Activated naive CD8-positive, alpha-beta T cell treated with anti-CD3 and anti-CD28 coated beads, Interleukin-2, amount 50 U/mL, for 24 hours (primary cell): Measurements from ENCODE around the gene FBXO44.
A peak's percentile ranks its signal among the peaks of the same experiment; 100 is the strongest.

Experiments used
- ATAC-seq: fragments of 150-1000 bp; cut with Tn5 transposase; one replicate; pipeline ENCODE4 v1.10.0; 2021
- DNase-seq: peaks from one replicate; pipeline ENCODE4 v3.0.0; 2021
- H3K27ac Mint-ChIP-seq: one replicate; pipeline ENCODE4 v1.8.0; 2021; ENCODE audit warnings: mild to moderate bottlenecking, mixed read lengths
- H3K27me3 Mint-ChIP-seq: one replicate; pipeline ENCODE4 v1.8.0; 2021; ENCODE audit warnings: mixed read lengths
- H3K36me3 Mint-ChIP-seq: one replicate; pipeline ENCODE4 v1.8.0; 2021; ENCODE audit warnings: low read depth, mixed read lengths
- H3K4me1 Mint-ChIP-seq: one replicate; pipeline ENCODE4 v1.8.0; 2021; ENCODE audit warnings: mixed read lengths
- H3K4me3 Mint-ChIP-seq: one replicate; pipeline ENCODE4 v1.8.0; 2021; ENCODE audit warnings: mild to moderate bottlenecking, moderate library complexity, mixed read lengths
- H3K9me3 Mint-ChIP-seq: one replicate; pipeline ENCODE4 v1.8.0; 2021; ENCODE audit warnings: mixed read lengths

The FBXO44 gene

DNA sequence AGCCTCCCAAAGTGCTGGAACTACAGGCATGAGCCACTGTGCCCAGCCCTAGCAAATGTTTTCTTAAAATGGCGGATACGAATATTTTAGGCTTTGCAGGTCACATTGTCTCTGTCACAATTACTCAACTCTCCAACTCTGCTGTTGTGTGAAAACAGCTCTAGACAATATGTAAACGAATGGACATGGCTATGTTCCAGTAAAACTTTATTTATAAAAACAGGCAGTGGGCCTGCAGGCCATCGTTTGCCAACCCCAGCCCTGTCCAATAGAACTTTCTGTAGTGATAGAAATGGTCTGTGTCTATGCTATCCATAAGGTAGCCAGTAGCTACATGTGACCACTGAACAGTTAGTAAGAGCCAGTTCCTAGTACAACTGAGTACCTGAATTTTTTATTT, 5.1 kb downstream of the FBXO44 start:
- no peak for ATAC-seq
- no peak for DNase-seq
- H3K4me3 Mint-ChIP-seq: no peak overlapping the region
- H3K36me3 Mint-ChIP-seq: peaks cover 1% of the 10 kb centered on the region
- H3K27me3 Mint-ChIP-seq: no peaks in the 10 kb centered on the region
- H3K4me1 Mint-ChIP-seq: peaks cover 15% of the 10 kb centered on the region
- no peaks in the 10 kb centered on the region for H3K9me3 Mint-ChIP-seq
- H3K27ac Mint-ChIP-seq: no peak overlapping the region

GRCh38 chr1:11661103-11661502, 6.4 kb downstream of the FBXO44 start:
- DNase-seq (no peak), ATAC-seq (no peak)
- Mint-ChIP-seq H3K4me1 (peaks cover 9% of the 10 kb centered on the region), H3K27ac (no peak overlapping the region), H3K36me3 (peaks cover 1% of the 10 kb centered on the region), H3K9me3 (no peaks in the 10 kb centered on the region), H3K4me3 (no peak overlapping the region), H3K27me3 (no peaks in the 10 kb centered on the region)

DNA sequence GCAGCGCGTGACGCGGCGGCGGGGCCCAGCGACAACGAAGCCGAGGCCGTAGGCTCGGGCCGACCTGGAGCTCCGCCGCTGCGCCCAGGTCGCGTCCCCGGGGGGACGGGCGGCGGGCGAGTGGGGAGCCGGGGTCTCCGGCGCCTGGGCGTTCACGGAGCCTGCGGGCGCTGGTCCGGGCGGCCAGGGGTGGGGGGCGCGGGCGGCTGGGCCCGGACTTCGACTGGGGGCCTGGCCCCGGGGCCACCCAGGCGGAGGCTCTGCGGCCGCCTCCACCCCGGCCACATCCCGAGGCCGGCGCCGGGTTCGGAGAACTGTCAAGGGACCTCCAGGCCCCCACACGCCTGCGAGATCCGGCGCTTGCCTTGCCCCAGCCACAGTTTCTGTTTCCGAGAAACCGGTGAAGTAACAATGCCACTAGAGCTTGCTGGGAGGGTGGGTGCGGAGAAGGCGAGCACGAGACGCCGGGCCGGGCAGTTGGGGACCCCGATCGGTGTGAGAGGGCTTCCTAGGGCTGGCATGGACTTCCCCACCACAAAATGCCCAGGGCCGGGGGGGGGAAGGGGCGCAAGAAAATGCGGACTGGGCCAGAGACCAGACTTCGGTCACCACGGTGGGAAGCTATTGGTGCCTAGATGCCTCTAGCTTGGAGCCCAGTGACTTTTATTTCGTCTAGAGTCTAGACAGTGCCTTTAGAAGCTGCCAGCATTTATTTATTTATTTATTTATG, 9.8 kb downstream of the FBXO44 start:
- Mint-ChIP-seq H3K27ac (peak overlapping the region; percentile 64), H3K27me3 (no peaks in the 10 kb centered on the region), H3K4me1 (peaks cover 9% of the 10 kb centered on the region), H3K36me3 (peaks cover 1% of the 10 kb centered on the region), H3K4me3 (peak overlapping the region; percentile 72), H3K9me3 (no peaks in the 10 kb centered on the region)
- ATAC-seq (peak; percentile 77), DNase-seq (peak; percentile 68)

DNA sequence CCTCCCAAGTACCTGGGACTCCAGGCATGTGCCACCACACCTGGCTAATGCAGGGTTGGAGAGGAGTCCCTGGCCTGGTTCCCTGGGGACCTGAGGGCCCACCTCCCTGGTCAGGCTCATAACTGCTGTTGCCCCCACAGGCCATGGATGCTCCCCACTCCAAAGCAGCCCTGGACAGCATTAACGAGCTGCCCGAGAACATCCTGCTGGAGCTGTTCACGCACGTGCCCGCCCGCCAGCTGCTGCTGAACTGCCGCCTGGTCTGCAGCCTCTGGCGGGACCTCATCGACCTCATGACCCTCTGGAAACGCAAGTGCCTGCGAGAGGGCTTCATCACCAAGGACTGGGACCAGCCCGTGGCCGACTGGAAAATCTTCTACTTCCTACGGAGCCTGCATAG, 13.8 kb downstream of the FBXO44 start:
- H3K36me3 Mint-ChIP-seq: peaks cover 7% of the 10 kb centered on the region
- no peak for ATAC-seq

GRCh38 chr1:11670747-11671146, 16.1 kb downstream of the FBXO44 start:
- no peak for ATAC-seq
- Mint-ChIP-seq H3K27me3 (no peaks in the 10 kb centered on the region), H3K27ac (no peak overlapping the region), H3K4me1 (peaks cover 4% of the 10 kb centered on the region), H3K9me3 (no peaks in the 10 kb centered on the region), H3K36me3 (peaks cover 10% of the 10 kb centered on the region), H3K4me3 (no peak overlapping the region)
- no peak for DNase-seq

More for the DNA sequence above, 13.8 kb downstream of the FBXO44 start:
- H3K27ac Mint-ChIP-seq: no peak overlapping the region
- DNase-seq: no peak
- H3K27me3 Mint-ChIP-seq: no peaks in the 10 kb centered on the region
- H3K4me3 Mint-ChIP-seq: no peak overlapping the region
- peaks cover 8% of the 10 kb centered on the region for H3K4me1 Mint-ChIP-seq
- no peaks in the 10 kb centered on the region for H3K9me3 Mint-ChIP-seq

- ATAC-seq: no peak
Observed at GRCh38 chr1:11671205-11671543, 16.5 kb downstream of the FBXO44 start.

DNA sequence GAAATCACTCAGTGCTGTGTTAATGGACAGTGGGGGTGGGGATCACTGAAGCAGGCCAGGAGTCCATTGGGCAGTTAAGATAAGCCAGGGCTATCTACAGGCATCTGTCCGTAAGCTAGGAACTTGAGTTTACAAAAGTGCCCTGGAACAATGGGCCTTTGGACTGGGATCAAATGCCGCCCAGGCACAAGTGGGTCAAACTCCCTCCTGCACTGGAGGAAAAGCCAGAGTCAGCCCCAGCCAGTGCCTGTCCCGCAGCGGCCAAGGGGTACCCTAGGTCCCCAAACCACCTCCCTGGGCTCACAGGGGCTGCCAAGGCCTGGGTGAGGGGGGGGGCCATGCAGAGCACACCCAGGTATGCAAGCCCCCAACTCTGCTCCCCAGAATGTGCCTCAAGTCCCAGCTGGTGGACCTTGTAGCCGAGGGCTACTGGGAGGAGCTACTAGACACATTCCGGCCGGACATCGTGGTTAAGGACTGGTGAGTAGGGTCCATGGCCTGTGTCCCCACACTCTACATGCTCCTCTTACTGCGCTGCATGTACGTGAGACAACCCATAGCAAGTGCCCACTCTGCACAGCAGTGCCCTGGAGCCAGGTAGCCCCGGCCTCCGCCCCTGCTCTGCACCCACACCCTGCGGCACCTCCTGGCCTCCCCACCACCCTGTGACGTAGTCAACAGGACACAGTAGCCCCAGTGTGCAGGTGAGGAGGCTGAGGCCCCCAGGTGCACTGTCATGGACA, 17.0 kb downstream of the FBXO44 start:
- H3K27me3 Mint-ChIP-seq: no peaks in the 10 kb centered on the region
- no peaks in the 10 kb centered on the region for H3K9me3 Mint-ChIP-seq
- peak; percentile 37 for ATAC-seq
- no peak overlapping the region for H3K4me3 Mint-ChIP-seq
- no peak for DNase-seq
- peaks cover 11% of the 10 kb centered on the region for H3K36me3 Mint-ChIP-seq
- H3K4me1 Mint-ChIP-seq: peaks cover 3% of the 10 kb centered on the region
- H3K27ac Mint-ChIP-seq: no peak overlapping the region

More at GRCh38 chr1:11671205-11671543, 16.5 kb downstream of the FBXO44 start:
- Mint-ChIP-seq H3K9me3 (no peaks in the 10 kb centered on the region), H3K36me3 (peaks cover 11% of the 10 kb centered on the region), H3K4me3 (no peak overlapping the region), H3K27ac (no peak overlapping the region), H3K4me1 (peaks cover 3% of the 10 kb centered on the region), H3K27me3 (no peaks in the 10 kb centered on the region)
- no peak for DNase-seq

- Mint-ChIP-seq H3K4me1 (peaks cover 3% of the 10 kb centered on the region), H3K36me3 (peaks cover 11% of the 10 kb centered on the region), H3K27ac (no peak overlapping the region), H3K9me3 (no peaks in the 10 kb centered on the region), H3K4me3 (no peak overlapping the region), H3K27me3 (no peaks in the 10 kb centered on the region)
- DNase-seq: no peak
- ATAC-seq: no peak
Observed at GRCh38 chr1:11673089-11673769, 18.6 kb downstream of the FBXO44 start.

GRCh38 chr1:11674488-11674887, 19.8 kb downstream of the FBXO44 start:
- H3K4me3 Mint-ChIP-seq: no peak overlapping the region
- ATAC-seq: no peak
- peaks cover 11% of the 10 kb centered on the region for H3K36me3 Mint-ChIP-seq
- DNase-seq: no peak
- H3K27ac Mint-ChIP-seq: no peak overlapping the region
- H3K4me1 Mint-ChIP-seq: peaks cover 7% of the 10 kb centered on the region
- no peaks in the 10 kb centered on the region for H3K27me3 Mint-ChIP-seq
- H3K9me3 Mint-ChIP-seq: no peaks in the 10 kb centered on the region

- Mint-ChIP-seq H3K9me3 (no peaks in the 10 kb centered on the region), H3K27ac (no peak overlapping the region), H3K36me3 (peaks cover 11% of the 10 kb centered on the region), H3K4me3 (no peak overlapping the region), H3K27me3 (no peaks in the 10 kb centered on the region), H3K4me1 (peaks cover 10% of the 10 kb centered on the region)
- DNase-seq (no peak), ATAC-seq (no peak)
Observed at GRCh38 chr1:11675325-11675724, 20.6 kb downstream of the FBXO44 start.

DNA sequence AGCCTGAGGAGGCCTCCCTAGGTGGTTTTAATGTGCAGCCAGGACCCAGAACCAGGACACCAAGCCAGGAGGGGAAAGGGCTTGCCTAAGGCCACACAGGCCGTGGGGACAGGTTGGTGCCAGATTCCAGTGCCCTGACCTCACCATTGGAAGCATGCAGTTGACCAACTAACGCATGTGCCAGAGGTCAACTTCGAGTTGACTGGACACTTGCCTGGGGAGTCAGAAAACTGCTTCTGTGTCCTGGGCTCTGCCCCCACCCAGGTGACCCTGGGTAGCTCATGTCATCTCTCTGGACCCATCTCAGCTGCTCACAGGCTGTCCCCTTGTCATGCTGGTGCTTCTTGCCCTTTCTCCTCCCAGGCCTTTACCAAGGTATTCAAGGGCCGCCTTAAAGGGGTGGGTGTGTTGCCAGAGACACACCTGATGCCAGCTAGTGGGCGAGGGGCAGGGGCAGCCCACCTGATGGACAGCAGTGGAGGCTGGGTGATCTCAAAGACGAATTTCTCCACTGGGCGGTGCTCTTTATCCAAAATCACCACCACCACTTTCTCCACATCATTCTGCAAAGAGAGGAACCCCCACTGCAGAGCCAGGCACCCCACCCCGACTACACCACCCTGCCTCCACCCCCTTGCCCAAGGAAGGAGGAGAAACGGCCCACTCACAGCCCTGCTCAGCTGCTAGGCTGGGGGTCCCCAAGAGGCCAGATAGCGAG, 21.9 kb downstream of the FBXO44 start:
- Mint-ChIP-seq H3K36me3 (peaks cover 8% of the 10 kb centered on the region), H3K27me3 (no peaks in the 10 kb centered on the region), H3K4me1 (peaks cover 8% of the 10 kb centered on the region), H3K4me3 (no peak overlapping the region), H3K27ac (no peak overlapping the region), H3K9me3 (no peaks in the 10 kb centered on the region)
- DNase-seq (no peak), ATAC-seq (no peak)

GRCh38 chr1:11678442-11678841, 23.8 kb downstream of the FBXO44 start:
- Mint-ChIP-seq H3K4me3 (no peak overlapping the region), H3K27me3 (no peaks in the 10 kb centered on the region), H3K36me3 (peaks cover 5% of the 10 kb centered on the region), H3K9me3 (no peaks in the 10 kb centered on the region), H3K4me1 (peaks cover 13% of the 10 kb centered on the region), H3K27ac (no peak overlapping the region)
- no peak for ATAC-seq
- DNase-seq: no peak

- Mint-ChIP-seq H3K27ac (peak overlapping the region; percentile 64), H3K9me3 (no peaks in the 10 kb centered on the region), H3K4me1 (peaks cover 13% of the 10 kb centered on the region), H3K27me3 (peaks cover 2% of the 10 kb centered on the region), H3K36me3 (peaks cover 3% of the 10 kb centered on the region), H3K4me3 (peak overlapping the region; percentile 86)
- DNase-seq: no peak
- ATAC-seq: peak; percentile 12
Observed at GRCh38 chr1:11680270-11681070, 25.8 kb downstream of the FBXO44 start.
